Omental fat pad (tissue), 4 donors: ENCODE data around the gene NEAT1. TPM values are rescaled to one million over a fixed set of nuclear protein-coding genes. Genes with fewer than 3 reads are reported as not detected.

Experiments used
- ATAC-seq: fragments of 150-250 bp; one replicate; pipeline ENCODE4 v1.9.1; 2016; ENCODE audit warnings: mild to moderate bottlenecking, moderate library complexity; ENCODE audit not compliant: low FRiP score
- DNase-seq: peaks from one replicate; pipeline ENCODE4 v3.0.0-alpha.2; 2019; ENCODE audit warnings: low spot score
- total RNA-seq, 4 donors: library from RNA; depleted of rRNA; stranded (reverse); fragments of >200 nt; gene quantifications; one replicate each; pipeline ENCODE4 v1.1.0, GENCODE V29; 2016
- TF ChIP-seq, protein P1 (sequence below), 3 donors: fragments of 450-650 bp; IDR thresholded peaks; one replicate each; pipeline ENCODE4 v1.5.1; 2016 to 2017; ENCODE audit warnings: antibody characterized with exemption in 3 of 3, mild to moderate bottlenecking in 3 of 3, moderate library complexity in 2 of 3

The NEAT1 gene
- total RNA-seq, 4 donors from 2014 or later, result 447 to 1,169 (median 678) TPM

DNA sequence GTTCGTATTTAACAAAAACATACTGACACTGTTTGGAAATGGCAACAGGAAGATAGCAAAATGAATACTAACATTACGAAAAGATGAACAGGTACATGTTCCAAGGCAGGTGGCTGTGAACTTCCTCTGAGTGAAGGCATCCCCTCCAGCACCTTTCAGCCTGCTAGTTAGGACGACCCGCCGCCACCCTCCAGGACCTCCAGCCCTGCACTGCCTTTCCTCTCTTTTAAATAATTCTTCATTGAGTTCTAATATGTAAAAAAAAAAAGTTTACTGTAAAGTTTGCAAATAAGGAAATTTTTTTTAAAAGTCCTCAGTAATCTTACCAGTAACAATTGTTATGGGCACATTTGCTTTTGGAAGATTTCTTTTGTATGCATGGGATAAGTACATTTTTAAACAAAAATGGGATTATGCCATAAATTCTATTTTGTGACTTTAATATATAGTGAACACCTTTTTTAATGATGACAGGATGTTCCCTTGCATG is 6.0 kb downstream of the NEAT1 start:
- DNase-seq, result no peak
- ATAC-seq, result peak; percentile 0
- TF ChIP-seq, protein P1, sequence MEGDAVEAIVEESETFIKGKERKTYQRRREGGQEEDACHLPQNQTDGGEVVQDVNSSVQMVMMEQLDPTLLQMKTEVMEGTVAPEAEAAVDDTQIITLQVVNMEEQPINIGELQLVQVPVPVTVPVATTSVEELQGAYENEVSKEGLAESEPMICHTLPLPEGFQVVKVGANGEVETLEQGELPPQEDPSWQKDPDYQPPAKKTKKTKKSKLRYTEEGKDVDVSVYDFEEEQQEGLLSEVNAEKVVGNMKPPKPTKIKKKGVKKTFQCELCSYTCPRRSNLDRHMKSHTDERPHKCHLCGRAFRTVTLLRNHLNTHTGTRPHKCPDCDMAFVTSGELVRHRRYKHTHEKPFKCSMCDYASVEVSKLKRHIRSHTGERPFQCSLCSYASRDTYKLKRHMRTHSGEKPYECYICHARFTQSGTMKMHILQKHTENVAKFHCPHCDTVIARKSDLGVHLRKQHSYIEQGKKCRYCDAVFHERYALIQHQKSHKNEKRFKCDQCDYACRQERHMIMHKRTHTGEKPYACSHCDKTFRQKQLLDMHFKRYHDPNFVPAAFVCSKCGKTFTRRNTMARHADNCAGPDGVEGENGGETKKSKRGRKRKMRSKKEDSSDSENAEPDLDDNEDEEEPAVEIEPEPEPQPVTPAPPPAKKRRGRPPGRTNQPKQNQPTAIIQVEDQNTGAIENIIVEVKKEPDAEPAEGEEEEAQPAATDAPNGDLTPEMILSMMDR (IDR thresholded peaks at IDR 0.05), result no peak

DNA sequence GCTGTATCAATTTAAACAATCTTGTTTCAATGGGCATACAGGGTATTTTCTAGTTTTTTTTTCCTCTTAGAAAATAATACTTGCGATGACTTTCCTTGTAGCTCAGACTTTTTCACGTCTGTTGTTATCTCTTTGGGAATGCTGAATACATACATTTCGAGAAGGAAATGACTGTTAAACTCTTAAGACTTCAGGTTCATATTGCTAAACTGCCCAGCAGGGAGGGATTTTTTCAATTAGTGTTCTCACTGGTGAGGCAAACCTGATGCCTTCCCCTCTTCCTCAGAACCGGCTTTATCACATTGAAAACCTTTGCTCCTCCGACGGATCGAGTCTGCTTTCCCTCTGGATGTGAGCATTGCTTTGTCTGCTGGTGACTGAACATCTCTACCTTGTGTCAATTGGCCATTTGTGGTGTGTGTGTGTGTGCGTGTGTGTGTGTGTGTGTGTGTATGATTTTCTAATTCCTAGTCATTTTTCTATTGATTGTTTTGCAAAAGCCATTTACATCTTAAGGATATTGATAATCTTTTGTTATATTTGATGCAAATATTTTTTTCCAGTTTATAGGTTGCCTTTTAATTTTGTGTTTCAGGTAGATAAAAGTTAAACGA is 6.6 kb downstream of the NEAT1 start:
- ATAC-seq, result peak; percentile 0
- DNase-seq, result no peak
- TF ChIP-seq, protein P1 (IDR thresholded peaks at IDR 0.05), result no peak

DNA sequence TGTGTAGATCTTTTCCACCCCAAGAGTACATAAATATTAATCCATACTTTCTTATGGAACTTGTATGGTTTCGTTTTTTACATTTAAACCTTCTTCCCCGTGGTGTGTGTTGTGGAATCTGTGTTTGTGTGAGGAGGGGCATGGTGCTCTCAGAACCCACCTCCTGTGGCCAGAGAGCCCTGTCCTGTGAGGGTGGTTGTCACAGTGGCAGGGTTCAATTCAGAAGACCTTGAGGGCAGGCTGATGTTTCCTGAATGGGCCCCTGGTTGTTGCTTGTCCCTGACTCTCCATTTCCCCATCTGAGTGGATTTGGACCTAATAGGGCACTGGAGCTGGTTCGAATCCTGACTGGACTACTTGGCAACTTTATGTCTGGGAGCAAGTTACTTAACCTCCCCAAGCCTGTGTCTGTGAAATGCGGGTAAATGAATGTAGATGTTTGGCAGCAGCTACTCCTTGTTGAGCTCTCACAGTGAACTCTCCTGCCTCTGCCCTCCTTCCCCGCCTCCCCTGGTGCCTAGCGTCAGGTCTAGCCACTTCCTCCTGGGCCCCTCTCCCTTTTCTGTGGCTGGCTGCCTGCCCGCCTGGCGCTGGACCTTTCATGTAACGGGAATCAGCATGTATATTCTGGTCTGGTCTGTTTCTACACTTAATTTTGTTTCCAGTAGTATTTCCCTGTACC is 7.3 kb downstream of the NEAT1 start:
- ATAC-seq (peak; percentile 1), DNase-seq (no peak)
- TF ChIP-seq, protein P1 (IDR thresholded peaks at IDR 0.05), result no peak

DNA sequence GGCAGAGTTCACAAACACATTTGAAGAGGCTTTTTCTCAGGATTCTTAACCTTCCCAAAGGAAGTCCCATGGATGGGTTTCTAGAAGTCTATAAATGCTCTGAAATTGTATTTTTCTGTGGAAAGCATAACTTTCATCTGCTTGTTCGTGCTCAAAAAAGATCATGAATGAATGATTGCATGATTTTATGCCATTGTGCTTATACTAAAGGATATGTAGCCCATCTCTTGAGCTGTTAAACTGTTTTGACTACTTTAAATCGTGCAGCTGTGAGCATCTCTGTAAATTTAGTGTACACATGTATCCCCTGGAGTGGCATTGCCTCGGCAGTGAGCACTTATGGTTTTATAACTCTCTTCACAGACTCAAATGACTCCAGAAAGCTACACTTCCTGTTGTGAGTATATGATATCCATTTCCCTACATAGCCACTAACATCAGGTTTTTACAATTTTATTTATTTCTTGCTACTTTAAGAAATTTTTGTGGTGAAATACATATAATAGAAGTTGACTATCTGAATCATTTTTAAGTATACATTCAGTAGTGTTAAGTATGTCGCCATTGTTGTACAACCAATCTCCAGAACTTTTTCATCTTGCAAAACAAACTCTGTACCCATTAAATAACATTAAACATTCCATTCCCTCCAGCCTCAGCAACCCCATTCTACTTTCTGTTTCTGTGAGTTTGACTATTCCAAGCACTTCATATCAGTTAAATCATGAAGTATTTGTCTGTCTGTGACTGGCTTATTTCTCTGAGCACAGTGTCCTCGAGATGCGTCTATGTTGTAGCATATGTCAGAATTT is 8.0 kb downstream of the NEAT1 start:
- DNase-seq (no peak), ATAC-seq (no peak)
- TF ChIP-seq, protein P1 (IDR thresholded peaks at IDR 0.05), result no peak

DNA sequence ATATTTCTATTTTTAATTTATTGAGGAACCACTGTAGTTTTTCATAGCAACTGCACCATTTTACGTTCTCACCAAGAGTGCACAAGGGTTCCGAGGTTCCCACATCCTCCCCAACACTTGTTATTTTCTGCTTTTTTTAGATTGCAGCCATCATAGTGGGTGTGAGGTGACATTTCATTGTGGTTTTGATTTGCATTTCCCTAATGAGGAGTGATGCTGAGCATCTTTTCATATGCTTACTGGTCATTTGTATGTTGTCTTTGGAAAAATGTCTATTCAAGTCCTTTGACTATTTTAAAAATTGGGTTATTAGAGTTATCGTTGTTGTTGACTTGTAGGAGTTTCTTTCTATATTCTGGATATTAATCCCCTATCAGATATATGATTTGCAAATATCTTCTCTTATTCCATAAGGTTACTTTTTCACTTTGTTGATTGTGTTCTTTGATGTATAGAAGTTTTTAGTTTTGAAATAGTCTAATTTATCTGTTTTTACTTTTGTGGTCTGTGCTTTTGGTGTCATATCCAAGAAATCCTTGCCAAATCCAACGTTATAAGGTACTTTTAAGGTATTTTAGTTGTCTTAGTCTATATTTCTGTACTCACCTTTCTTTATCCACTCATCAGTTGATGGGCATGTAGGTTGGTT is 9.0 kb downstream of the NEAT1 start:
- TF ChIP-seq, protein P1 (IDR thresholded peaks at IDR 0.05), result no peak
- no peak for ATAC-seq
- no peak for DNase-seq

DNA sequence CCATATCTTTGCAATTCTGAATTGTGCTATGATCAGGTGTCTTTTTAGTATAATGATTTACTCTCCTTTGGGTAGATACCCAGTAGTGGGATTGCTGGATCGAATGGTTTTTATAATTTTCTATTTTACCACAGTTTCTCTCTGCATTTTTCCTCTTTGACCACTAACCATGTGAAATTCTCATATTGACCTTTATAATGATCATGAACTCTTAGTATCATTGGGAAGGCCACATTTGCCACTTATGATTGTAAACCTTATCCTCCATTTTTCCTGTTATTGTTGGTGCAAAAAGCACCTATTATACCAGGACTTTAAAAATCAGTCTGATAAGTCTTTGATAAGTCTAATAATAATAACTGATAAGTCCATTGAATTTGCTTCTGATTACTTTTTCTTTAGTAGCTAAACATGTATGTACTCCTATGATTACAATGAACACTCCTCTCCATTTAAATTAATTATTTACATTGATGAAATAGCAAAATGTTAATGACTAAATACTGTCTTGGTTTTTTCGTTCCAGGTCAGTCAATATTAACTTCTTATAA is 9.6 kb downstream of the NEAT1 start:
- TF ChIP-seq, protein P1 (IDR thresholded peaks at IDR 0.05), result no peak
- ATAC-seq (no peak), DNase-seq (no peak)
